GM18507 (cell line): Measurements from ENCODE around the gene HDHD5.

Source experiments
- DNase-seq: peaks from one replicate; pipeline ENCODE4 v3.0.0; 2011; ENCODE audit warnings: low read depth; ENCODE audit not compliant: insufficient read length; ENCODE audit errors: extremely low spot score
- FAIRE-seq: peaks from 2 replicates; lab custom pipeline; 2011; peaks lifted over from hg19 to GRCh38; lab: Jason Lieb, UNC

The HDHD5 gene

GRCh38 chr22:17109113-17109865, 49.8 kb downstream of the HDHD5 start:
- no peak for FAIRE-seq

GRCh38 chr22:17108256-17109112, 50.6 kb downstream of the HDHD5 start:
- DNase-seq (no peak), FAIRE-seq (no peak)

More at GRCh38 chr22:17109113-17109865, 49.8 kb downstream of the HDHD5 start:
- DNase-seq: no peak

DNA sequence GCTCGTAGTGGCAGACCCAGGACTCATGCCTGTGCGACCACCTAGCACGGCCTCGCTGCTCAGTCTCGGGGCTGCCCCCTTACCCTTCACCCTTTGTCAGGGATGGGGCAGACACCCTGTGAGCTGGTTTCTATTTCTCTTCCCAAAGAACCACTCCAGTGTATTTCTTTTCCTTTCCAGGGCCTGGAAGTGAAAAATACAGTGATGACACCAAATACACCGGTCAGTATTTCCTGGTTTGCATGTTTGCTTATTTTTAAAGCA, 51.6 kb downstream of the HDHD5 start:
- DNase-seq (no peak), FAIRE-seq (no peak)

- DNase-seq: no peak
- no peak for FAIRE-seq
Measured at GRCh38 chr22:17106785-17107546, 52.1 kb downstream of the HDHD5 start.

DNA sequence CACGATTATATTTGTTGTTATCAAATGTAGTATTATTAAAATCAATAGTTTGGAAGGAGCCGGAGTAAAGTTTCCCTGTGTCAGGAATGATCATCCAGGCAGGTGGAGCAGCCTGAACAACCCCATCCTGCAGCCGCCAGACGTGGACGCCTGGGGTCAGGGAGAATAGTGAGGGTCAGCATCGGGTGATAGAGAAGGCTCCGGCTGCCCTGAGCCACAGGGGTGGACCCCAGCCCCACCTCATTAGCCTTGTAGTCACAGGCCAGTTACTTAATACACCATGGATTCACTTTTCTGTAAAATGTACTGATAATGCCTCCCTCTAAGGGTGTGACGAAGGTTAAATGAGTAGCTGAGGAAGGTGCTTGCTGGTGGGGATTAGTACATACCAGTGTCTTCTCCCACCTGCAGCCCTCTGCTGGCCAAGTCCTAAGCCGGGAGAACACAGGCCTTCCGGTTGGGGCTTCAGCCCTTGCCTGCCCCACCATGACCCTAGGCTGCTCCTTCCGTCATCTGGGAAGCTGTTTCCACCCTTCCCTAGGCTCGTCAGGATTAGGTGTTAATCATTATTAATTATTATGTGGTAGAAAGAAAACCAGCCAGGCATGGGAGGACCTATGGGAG, 52.8 kb downstream of the HDHD5 start:
- FAIRE-seq: no peak
- DNase-seq: no peak

GRCh38 chr22:17105143-17106129, 53.6 kb downstream of the HDHD5 start:
- FAIRE-seq (no peak), DNase-seq (no peak)

- DNase-seq (no peak), FAIRE-seq (no peak)
Measured at GRCh38 chr22:17104336-17104935, 54.6 kb downstream of the HDHD5 start.

DNA sequence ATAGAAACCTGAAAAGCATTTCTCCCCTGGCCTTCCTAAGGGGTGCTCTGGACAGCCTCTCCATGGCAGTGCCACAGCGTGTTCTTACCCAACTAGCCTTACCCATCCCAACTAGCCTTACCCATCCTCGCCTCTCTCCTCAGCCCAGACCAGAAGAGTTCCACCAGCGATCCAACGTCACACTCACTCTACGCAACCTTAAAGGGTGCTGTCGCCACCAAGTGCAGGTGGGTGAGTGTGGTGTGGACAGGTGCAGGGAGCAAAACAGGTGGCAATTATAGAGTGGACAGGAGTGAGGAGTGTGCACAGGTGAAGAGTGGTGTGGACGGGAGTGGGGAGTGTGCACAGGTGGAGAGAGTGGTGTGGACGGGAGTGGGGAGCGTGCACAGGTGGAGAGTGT, 55.7 kb downstream of the HDHD5 start:
- FAIRE-seq (no peak), DNase-seq (no peak)

DNA sequence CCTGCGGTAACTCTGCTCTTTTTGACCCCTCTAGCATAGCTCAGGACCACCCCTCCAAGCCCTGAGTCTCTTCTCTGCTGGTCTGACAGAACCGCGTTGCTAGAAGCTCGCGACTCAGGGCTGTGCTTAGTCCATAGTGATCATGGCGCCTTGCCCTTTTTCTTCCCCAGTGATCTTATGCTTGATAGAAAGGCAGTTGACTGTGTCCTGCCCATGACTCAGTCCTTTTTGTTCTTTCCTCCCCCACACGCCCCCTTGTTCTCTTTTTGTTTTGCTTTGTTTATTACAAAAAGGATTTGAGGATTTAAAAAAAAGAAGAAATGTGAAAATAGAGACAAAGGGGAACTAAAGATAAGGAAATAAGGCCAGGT, 56.8 kb downstream of the HDHD5 start:
- FAIRE-seq: no peak
- DNase-seq: no peak

DNA sequence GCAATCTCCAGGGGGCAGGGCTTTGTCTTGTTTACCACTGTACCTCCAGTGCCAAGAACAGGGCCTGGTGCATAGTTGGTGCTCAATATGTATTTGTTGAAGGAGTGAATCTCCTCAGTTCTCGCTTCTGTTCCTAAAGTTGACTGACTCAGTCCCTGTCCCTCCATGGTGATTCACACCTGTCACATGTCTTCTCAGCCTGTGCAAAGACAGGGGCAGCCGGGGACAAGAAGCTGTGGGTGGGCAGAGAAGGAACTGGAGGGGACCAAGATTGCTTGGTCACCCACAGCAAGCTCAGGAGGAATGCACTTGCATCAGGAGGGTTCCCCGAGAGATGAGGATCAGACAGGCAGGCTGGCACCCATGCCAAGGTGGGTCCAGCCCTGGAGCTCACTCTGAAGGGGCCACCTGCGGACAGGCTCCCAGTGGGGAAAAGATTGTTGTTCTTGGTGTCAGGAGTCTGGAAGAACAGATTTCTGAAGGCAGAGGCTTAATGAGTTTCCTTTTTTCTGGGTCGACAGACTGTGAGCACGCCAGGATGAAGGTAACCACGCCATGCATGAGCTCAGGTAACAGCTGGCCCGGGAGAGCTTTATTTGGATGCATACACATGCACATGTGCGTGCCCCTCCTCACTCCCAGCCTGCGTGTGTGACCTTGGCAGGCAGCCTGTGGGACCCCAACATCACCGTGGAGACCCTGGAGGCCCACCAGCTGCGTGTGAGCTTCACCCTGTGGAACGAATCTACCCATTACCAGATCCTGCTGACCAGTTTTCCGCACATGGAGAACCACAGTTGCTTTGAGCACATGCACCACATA, 57.4 kb downstream of the HDHD5 start:
- DNase-seq: no peak
- FAIRE-seq: no peak

DNA sequence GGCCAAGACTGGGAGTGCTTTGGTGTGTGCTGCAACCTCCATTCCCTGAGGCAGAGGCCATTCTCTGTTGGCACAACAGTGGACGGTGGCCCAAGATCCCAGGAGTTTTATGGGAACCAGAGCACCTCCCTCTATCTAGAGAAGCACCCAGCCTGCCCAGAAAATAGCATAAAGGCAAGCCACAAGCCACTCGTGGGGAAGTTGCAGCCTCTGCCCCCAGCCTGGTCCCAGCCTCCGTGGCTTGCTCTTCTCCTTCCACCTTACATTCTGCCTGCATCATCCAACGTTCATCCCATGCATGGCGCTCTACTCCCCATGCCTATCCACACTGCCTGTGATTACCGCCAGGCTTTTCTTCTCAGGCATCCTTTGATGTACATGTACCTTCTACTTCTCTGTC, 58.5 kb downstream of the HDHD5 start:
- FAIRE-seq (no peak), DNase-seq (no peak)

DNA sequence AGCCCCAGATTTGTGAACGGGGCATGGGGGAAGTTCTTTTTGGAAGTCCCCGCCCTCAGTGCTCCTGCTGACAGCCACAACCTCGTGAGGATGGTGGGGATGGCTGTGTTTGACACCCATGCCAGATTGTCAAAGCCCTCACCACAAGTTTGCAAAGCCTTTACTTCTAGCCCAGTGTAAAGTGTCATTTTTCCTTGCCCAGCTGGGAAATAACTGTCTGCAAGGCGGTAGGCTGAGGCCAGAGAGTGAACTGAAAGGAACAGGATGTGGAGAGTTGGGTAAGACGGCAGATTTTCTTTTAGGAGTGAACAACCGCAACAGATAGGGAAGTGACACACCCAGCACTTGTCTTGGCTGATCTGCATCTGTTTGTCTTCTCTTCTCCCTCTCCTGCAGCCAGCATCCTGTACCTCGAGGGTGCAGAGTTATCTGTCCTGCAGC, 60.7 kb downstream of the HDHD5 start:
- DNase-seq (no peak), FAIRE-seq (peak; percentile 73)

GRCh38 chr22:17097701-17098100, 61.4 kb downstream of the HDHD5 start:
- DNase-seq: no peak
- FAIRE-seq: no peak

GRCh38 chr22:17097062-17097461, 62.0 kb downstream of the HDHD5 start:
- DNase-seq (no peak), FAIRE-seq (no peak)

GRCh38 chr22:17096071-17096470, 63.0 kb downstream of the HDHD5 start:
- FAIRE-seq (no peak), DNase-seq (no peak)

GRCh38 chr22:17095538-17095937, 63.5 kb downstream of the HDHD5 start:
- no peak for FAIRE-seq
- no peak for DNase-seq

DNA sequence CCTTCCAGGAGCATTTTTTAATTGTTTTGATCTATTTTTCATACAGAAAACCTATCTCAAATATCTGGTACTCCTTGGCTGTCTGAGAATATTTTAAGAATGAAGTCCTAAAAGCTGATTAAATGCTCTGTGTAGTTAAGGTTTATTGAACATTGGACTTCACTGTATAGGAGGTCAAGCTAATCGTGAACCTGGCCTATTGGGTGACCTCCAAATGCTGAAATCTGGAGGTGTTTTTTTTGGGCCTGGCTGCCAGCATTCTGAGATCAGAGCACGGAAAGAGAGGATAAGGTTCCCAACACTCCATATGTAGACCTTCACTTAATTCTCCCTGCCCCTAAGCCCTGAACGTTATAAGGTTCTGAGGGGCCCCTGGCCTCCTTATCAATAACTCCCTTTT, 66.0 kb downstream of the HDHD5 start:
- no peak for DNase-seq
- no peak for FAIRE-seq

- DNase-seq (no peak), FAIRE-seq (no peak)
Measured at GRCh38 chr22:17091851-17092250, 67.2 kb downstream of the HDHD5 start.
